Adipocyte (in vitro differentiated cells): ENCODE results near the gene ARNT2.

Experiments
- DNase-seq: peaks from one replicate; pipeline ENCODE4 v3.0.0-alpha.2; 2015; ENCODE audit warnings: low read depth
- H3K27me3 ChIP-seq: replicated peaks from 2 replicates; pipeline ENCODE4 v1.7.0; 2013; ENCODE audit warnings: mild to moderate bottlenecking, low read length, moderate library complexity; ENCODE audit not compliant: control insufficient read depth, insufficient read depth
- H3K36me3 ChIP-seq: 2 replicates; pipeline ENCODE4 v1.7.0; 2013; ENCODE audit warnings: low read length, mild to moderate bottlenecking, moderate library complexity; ENCODE audit not compliant: control insufficient read depth, insufficient read depth, severe bottlenecking
- H3K4me1 ChIP-seq: 2 replicates; pipeline ENCODE4 v1.7.0; 2013; ENCODE audit warnings: mild to moderate bottlenecking, low read length, moderate library complexity; ENCODE audit not compliant: control insufficient read depth, insufficient read depth
- H3K4me3 ChIP-seq: 2 replicates; pipeline ENCODE4 v1.7.0; 2013; ENCODE audit warnings: mild to moderate bottlenecking, low read length, moderate library complexity
- H3K9ac ChIP-seq: 2 replicates; pipeline ENCODE4 v1.7.0; 2013; ENCODE audit warnings: mild to moderate bottlenecking, low read length, moderate library complexity
- H3K9me3 ChIP-seq: 2 replicates; pipeline ENCODE4 v1.7.0; 2013; ENCODE audit warnings: mild to moderate bottlenecking, low read length, moderate library complexity; ENCODE audit not compliant: control insufficient read depth

ARNT2 gene

DNA sequence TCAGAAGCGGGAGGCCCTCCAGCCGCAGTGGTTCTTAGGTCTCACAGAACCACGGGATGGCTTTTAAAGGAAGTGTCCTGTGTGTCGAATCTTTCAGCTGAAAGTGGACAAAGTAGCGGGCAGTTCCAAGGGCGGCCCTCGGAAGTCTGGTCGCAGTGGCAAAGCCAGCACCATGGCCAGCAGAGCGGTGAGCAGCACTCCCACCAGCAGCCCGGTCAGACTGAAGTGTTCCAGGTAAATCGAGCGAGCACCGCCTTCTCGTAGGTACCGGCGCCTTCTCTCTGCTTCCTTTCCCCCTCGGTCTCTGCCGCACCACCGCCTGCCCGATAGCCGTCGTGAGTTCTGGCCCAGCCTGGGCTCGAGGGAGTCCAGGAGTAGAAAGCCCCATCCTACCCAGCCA lies 187.3 kb downstream of the ARNT2 start:
- Histone ChIP-seq H3K27me3 (no peaks in the 10 kb centered on the region), H3K9ac (no peak overlapping the region), H3K36me3 (no peaks in the 10 kb centered on the region), H3K9me3 (no peaks in the 10 kb centered on the region), H3K4me1 (peaks cover 4% of the 10 kb centered on the region), H3K4me3 (no peak overlapping the region)
- no peak for DNase-seq

DNA sequence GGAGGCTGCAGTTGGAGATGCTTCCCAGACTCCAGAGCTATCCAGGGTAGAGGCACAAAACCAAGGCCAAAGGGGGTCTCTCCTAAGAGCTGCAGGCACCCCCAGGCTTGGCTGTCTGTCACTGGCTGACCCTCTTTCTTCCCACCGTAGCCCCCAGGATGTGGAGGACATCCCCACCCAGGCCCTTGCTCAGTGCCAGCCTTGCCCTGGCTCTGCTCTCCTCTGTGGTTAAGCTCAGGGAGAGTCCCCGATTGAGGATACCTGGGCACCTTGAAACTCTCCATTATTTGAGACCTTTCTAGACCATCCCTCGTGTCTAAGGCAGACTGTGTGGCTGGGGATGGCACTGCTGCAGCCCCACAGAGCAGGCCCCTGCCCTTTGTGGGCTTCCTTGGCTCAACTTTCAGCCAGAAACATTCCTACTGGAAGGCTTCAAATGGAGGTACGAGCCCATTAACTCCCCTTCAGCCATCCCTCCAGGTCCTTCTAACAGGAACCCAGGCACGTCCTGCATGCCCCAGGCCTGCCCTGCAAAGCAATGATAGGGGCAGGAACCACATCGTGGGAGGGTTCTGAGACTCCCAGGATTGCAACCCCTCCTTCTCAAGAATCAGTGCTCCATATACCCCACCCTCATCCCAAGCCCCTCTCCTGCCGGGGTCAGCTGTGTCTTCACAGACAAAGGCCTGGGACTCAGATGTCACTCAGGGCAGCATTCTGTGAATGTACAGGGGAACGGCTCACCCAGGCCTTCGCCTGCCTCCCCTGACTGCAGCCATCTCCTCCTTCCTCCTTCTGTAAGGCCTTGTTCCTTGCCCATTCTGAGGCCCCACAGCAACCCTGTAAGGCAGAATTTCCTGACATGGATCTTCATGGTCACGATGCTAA lies 188.0 kb downstream of the ARNT2 start:
- Histone ChIP-seq H3K4me1 (peaks cover 4% of the 10 kb centered on the region), H3K36me3 (no peaks in the 10 kb centered on the region), H3K4me3 (no peak overlapping the region), H3K9me3 (no peaks in the 10 kb centered on the region), H3K27me3 (no peaks in the 10 kb centered on the region), H3K9ac (no peak overlapping the region)
- no peak for DNase-seq

DNA sequence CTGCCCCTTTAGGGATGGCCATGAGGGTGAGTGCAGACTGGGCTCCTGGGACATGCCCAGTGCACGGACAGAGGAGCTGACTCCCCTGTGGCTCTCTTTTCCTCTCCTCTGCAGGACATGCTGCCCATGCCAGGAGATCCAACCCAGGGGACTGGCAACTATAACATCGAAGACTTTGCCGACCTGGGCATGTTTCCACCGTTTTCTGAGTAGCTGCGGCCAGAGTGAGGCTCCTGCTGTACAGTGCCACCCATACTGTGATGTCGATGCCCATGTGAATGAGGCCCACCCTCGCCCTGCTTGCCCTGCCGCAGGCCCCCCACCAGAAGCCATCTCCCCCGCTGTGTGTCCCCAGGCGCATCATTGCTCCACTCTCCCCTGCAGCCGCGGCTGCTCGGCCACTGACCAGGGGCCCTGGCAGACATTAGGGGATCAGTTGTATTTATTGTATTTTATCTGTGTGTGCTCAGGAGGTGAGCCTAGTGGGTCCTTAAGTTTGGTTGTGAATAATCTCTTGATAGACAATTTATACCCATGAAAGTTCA lies 189.4 kb downstream of the ARNT2 start:
- Histone ChIP-seq H3K9ac (no peak overlapping the region), H3K9me3 (no peaks in the 10 kb centered on the region), H3K4me3 (no peak overlapping the region), H3K27me3 (no peaks in the 10 kb centered on the region), H3K36me3 (no peaks in the 10 kb centered on the region), H3K4me1 (peaks cover 4% of the 10 kb centered on the region)
- DNase-seq = no peak

DNA sequence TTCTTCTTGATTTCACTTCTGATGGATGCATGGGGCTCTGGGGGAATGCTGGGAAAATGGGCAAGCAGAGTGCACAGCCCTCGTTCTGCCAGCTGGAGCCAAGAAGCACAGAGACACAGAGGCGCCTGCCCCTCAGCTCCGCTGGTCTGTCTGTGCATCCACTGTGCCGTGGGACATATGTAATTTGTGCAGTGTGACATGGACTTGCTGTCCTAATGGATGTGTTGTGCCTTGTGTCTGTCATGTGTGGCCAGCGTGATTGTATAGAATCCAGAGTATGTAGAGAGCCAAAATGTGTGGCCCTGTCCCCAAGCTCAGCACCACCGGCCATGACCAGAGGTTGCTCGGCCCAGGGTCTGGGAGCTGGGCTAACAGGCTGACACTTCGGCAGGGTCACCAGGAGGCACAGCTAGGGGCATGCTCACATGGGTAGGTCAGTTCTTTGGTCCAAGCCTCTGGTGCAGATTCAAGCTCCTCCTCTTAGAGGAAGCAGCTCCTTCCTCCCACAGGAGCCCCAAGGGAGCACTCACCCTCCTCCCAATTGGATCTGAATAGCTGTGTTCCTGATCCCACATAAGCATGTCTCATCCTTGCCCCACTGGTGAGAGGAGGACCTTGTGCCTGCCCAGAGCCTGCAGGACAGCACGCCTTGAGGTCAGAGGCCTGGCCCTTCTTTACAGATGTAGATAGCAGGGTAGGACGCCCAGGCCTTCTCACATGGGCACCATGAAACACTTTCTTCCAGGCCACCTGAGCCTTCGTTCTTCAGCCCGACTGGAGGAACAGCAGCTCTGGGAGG lies 190.1 kb downstream of the ARNT2 start:
- H3K4me1 ChIP-seq = peaks cover 4% of the 10 kb centered on the region
- no peaks in the 10 kb centered on the region for H3K27me3 ChIP-seq
- H3K9ac ChIP-seq = no peak overlapping the region
- H3K4me3 ChIP-seq = no peak overlapping the region
- DNase-seq = no peak
- no peaks in the 10 kb centered on the region for H3K36me3 ChIP-seq
- no peaks in the 10 kb centered on the region for H3K9me3 ChIP-seq

DNA sequence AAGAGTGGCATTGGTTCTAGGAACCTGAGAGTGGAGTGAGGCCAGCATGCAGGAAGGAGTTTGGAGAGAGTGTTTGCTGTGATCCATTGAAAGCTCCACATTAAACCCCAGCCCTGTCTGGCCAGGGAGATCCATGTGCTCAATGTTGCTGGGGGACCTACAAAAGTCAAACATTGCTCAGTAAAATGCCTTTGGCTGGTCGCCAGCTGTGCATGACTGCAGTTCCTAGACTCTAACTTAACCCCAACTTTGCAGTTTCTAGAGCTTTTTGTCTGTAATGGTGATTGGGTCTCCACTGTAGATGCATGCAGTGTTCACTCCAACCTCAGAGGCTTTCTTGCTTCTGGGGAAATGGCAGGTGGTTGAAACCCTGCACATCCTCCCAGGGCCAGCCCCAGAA lies 191.2 kb downstream of the ARNT2 start:
- Histone ChIP-seq H3K4me3 (no peak overlapping the region), H3K4me1 (peaks cover 4% of the 10 kb centered on the region), H3K36me3 (no peaks in the 10 kb centered on the region), H3K9me3 (no peaks in the 10 kb centered on the region), H3K9ac (no peak overlapping the region), H3K27me3 (no peaks in the 10 kb centered on the region)
- no peak for DNase-seq

DNA sequence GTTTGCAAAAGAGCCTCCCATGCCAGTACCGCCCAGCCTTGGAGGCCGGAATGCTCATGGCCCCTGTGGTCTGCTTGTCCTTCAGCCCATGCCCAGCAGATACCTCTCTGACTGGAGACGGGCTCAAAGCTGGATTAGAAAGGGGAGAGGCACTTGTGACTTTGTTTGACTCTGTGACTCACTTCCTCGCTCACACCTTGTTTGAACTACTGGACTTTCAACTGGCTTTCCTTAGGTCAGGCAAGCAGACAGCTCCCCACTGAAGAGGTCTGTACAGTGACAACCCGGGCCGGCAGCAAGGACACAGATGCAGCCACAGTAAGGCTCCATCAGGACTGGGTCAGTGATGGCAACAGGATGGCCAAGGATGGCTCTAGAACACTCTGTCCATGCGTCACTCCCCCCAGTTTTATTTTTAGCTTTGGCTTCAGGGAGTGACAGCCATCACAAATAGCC lies 192.4 kb downstream of the ARNT2 start:
- H3K4me1 ChIP-seq = peaks cover 4% of the 10 kb centered on the region
- H3K9ac ChIP-seq = no peak overlapping the region
- no peak for DNase-seq
- H3K4me3 ChIP-seq = no peak overlapping the region
- no peaks in the 10 kb centered on the region for H3K9me3 ChIP-seq
- no peaks in the 10 kb centered on the region for H3K27me3 ChIP-seq
- no peaks in the 10 kb centered on the region for H3K36me3 ChIP-seq

DNA sequence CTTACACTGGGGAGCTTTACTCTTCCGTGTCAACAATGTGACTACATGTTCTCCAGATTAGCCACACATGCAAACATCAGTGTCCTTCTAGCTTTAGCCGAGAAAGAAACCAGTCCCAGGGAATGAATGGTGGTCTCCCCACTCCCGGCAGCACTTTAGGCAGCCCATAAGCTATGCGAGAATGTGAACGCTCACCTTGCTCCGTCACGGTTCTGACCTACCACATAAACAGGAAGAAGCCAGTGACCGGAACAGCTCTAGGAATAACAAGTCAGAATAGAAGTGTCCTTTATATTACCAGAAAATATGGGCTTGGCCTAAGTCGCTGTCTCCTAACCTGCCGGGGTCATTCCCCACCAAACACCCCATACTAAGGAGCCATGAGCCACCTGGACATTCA lies 192.9 kb downstream of the ARNT2 start:
- H3K27me3 ChIP-seq = no peaks in the 10 kb centered on the region
- H3K4me1 ChIP-seq = peaks cover 4% of the 10 kb centered on the region
- H3K4me3 ChIP-seq = no peak overlapping the region
- no peaks in the 10 kb centered on the region for H3K9me3 ChIP-seq
- no peaks in the 10 kb centered on the region for H3K36me3 ChIP-seq
- no peak for DNase-seq
- no peak overlapping the region for H3K9ac ChIP-seq

DNA sequence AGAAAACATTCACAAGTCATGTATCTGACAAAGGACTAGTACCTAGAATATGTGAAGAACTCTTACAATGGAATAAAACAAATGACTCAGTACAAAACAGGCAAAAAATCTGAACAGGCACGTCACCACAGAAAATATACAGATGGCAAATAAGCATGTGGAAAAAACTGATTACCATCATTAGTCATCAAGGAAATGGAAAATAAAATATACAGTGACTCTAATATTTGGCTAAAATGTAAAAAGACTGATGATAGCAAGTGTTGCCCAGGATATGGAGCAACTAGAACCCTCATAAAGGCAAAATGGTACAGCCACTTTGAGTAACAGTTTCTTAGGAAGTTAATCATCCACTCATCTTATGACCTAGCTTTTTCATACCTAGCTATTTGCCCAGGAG lies 195.2 kb downstream of the ARNT2 start:
- no peak overlapping the region for H3K9ac ChIP-seq
- H3K36me3 ChIP-seq = no peaks in the 10 kb centered on the region
- DNase-seq = no peak
- H3K4me3 ChIP-seq = no peak overlapping the region
- no peaks in the 10 kb centered on the region for H3K9me3 ChIP-seq
- no peaks in the 10 kb centered on the region for H3K27me3 ChIP-seq
- H3K4me1 ChIP-seq = peaks cover 4% of the 10 kb centered on the region

DNA sequence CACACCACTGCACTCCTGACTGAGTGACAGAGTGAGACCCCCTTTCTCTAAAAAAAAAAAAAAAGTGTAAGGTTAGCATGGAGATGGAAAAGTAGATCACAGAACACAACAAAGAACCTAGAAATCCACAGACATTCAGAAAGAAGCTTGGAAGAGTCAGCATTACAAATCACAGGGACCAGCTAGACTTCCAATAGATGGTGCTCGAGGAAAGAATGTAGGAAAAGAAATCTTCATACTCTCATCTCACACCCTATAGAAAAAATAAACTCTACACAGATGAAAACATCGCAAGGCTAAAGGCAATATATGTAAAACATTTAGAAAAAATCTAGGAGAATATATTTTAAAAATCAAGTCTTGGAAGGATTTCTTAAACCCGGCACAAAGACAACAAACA lies 196.4 kb downstream of the ARNT2 start:
- no peak for DNase-seq
- no peaks in the 10 kb centered on the region for H3K4me1 ChIP-seq
- no peaks in the 10 kb centered on the region for H3K9me3 ChIP-seq
- no peak overlapping the region for H3K4me3 ChIP-seq
- H3K9ac ChIP-seq = no peak overlapping the region
- H3K36me3 ChIP-seq = no peaks in the 10 kb centered on the region
- no peaks in the 10 kb centered on the region for H3K27me3 ChIP-seq

DNA sequence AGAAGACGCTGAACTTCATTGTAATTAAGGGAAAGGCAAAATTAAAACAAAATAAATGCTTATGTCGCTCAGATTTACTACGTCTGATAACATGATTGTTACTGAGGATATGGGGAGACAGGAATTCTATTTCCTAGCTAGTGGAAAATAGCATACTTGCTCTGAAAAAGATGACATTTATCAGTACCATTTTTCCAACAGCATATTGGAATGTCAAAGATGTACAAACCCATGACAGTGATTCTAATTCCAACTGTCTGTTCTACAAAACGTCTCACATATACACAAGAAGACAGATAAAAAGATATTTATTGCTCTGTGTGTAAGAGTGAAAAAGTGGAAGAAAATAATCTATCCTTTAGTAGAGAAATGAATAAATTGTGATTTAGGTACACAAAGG lies 197.1 kb downstream of the ARNT2 start:
- no peak overlapping the region for H3K9ac ChIP-seq
- DNase-seq = no peak
- H3K4me3 ChIP-seq = no peak overlapping the region

More for the DNA sequence above, 197.1 kb downstream of the ARNT2 start:
- no peaks in the 10 kb centered on the region for H3K27me3 ChIP-seq
- H3K36me3 ChIP-seq = no peaks in the 10 kb centered on the region
- no peaks in the 10 kb centered on the region for H3K9me3 ChIP-seq
- peaks cover under 1% of the 10 kb centered on the region for H3K4me1 ChIP-seq
